Stomach (tissue), 9 donors: Measurements from ENCODE around the gene CAMTA2. TPM values are rescaled to one million over a fixed set of nuclear protein-coding genes. Genes with fewer than 3 reads are reported as not detected.
"Not testable (repeated sequence)": the region's sequence is repeated elsewhere in the genome, so short reads cannot be mapped to it uniquely, and the experiment has no call there.

Source experiments
- DNase-seq, 2 donors: peaks; one replicate each; pipeline versions ENCODE4 v3.0.0 to v3.0.0-alpha.2; 2013 to 2019
- H3K27ac ChIP-seq, 5 donors: fragments of 200-600 bp in 4 of 5; sonication (generic) in 4 of 5; one replicate each; pipeline ENCODE4 v1.5.1; 2013 to 2019; ENCODE audit warnings: mild to moderate bottlenecking in 1 of 5, moderate library complexity in 1 of 5
- H3K27me3 ChIP-seq, 3 donors: fragments of 200-600 bp; sonication (generic); one replicate each; pipeline ENCODE4 v1.5.1; 2017 to 2019; ENCODE audit warnings: mixed run types in 1 of 3
- H3K36me3 ChIP-seq, 4 donors: fragments of 200-600 bp; sonication (generic); 1 replicate in 3 of 4; 2 replicates in 1 of 4; pipeline ENCODE4 v1.5.1; 2016 to 2019
- H3K4me1 ChIP-seq, 4 donors: fragments of 200-600 bp; sonication (generic); one replicate each; pipeline ENCODE4 v1.5.1; 2016 to 2019
- H3K4me3 ChIP-seq, 4 donors: fragments of 200-600 bp; sonication (generic) in 3 of 4; one replicate each; pipeline ENCODE4 v1.5.1; 2016 to 2019; ENCODE audit warnings: mild to moderate bottlenecking in 1 of 4
- H3K9me3 ChIP-seq, 4 donors: fragments of 200-600 bp; sonication (generic); one replicate each; pipeline ENCODE4 v1.5.1; 2016 to 2019
- EP300 ChIP-seq: sonication (generic); formaldehyde crosslinking; IDR thresholded peaks from one replicate; pipeline ENCODE4 v1.6.1; 2017; ENCODE audit warnings: antibody characterized with exemption
- POLR2A ChIP-seq, 4 donors: fragments of 450-650 bp; IDR thresholded peaks; one replicate each; pipeline ENCODE4 v1.6.1; 2016; ENCODE audit warnings: antibody characterized with exemption in 4 of 4, control low read depth in 2 of 4, mild to moderate bottlenecking in 1 of 4, moderate library complexity in 1 of 4
- POLR2AphosphoS5 ChIP-seq, 3 donors: sonication (generic); formaldehyde crosslinking; IDR thresholded peaks; one replicate each; pipeline ENCODE4 v1.6.1; 2016; ENCODE audit warnings: antibody characterized with exemption in 3 of 3
- WGBS, 5 donors: extraction: QIAGEN DNeasy Blood & Tissue Kit in 3 of 5; methylation state at CpG; one replicate each; pipeline versions ENCODE4 v1.1.5 to v1.1.7; 2013 to 2018; 5-methylcytosine and 5-hydroxymethylcytosine counted together
- intact Hi-C: fragments of 100-400 bp; cut with DNase I; formaldehyde crosslinking; loops from one replicate; pipeline ENCODE4 v1.15.1; 2023; ENCODE audit warnings: low total_unique reads
- polyA plus RNA-seq, 3 donors: library from polyadenylated mRNA; stranded (reverse); fragments of 200-250 nt; gene quantifications; one replicate each; pipeline ENCODE4 v1.2.3, GENCODE V29; 2013
- total RNA-seq, 5 donors: library from RNA; depleted of rRNA; stranded (reverse); fragments of >200 nt; gene quantifications; one replicate each; pipeline versions ENCODE4 v1.1.0 to v1.2.3, GENCODE V29; 2014 to 2016
- TF ChIP-seq, protein P1 (sequence below), 7 experiments: fragments of 450-650 bp in 4 of 7; fragments of 200-600 bp in 3 of 7; sonication (generic) in 3 of 7; IDR thresholded peaks; one replicate each; pipeline ENCODE4 v1.5.1; 2016 to 2019; ENCODE audit warnings: antibody characterized with exemption in 7 of 7, control low read depth in 2 of 7, mild to moderate bottlenecking in 1 of 7
- donor health status: healthy with polysubstance abuse.
- donor health status: Bipolar disorder and iron deficiency.
- donor health status: healthy.

CAMTA2 gene
- total and polyA plus RNA-seq, 8 donors: 8.1 to 202 (median 54.6) TPM

DNA sequence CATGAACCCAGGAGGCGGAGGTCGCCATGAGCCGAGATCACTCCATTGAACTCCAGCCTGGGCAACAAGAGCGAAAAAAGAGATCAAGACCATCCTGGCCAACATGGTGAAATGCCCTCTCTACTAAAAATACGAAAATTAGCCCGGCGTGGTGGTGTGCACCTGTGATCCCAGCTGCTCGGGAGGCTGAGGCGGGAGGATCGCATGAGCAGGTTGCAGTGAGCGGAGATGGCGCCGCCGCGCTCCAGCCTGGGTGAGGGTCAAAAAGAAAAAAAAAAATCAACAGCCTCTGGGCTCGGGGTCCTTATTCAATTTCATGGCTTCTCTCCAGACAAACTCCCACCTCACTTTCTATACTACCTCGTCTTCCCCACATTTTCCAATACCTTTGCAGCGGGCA is 58.6 kb downstream of the CAMTA2 start:
- TF ChIP-seq EP300: no peak
- TF ChIP-seq POLR2AphosphoS5 (IDR thresholded peaks at IDR 0.05): no peak
- no peak for TF ChIP-seq POLR2A (IDR thresholded peaks at IDR 0.05)
- TF ChIP-seq, protein P1, sequence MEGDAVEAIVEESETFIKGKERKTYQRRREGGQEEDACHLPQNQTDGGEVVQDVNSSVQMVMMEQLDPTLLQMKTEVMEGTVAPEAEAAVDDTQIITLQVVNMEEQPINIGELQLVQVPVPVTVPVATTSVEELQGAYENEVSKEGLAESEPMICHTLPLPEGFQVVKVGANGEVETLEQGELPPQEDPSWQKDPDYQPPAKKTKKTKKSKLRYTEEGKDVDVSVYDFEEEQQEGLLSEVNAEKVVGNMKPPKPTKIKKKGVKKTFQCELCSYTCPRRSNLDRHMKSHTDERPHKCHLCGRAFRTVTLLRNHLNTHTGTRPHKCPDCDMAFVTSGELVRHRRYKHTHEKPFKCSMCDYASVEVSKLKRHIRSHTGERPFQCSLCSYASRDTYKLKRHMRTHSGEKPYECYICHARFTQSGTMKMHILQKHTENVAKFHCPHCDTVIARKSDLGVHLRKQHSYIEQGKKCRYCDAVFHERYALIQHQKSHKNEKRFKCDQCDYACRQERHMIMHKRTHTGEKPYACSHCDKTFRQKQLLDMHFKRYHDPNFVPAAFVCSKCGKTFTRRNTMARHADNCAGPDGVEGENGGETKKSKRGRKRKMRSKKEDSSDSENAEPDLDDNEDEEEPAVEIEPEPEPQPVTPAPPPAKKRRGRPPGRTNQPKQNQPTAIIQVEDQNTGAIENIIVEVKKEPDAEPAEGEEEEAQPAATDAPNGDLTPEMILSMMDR (IDR thresholded peaks at IDR 0.05): no peak
- H3K9me3 ChIP-seq: no peaks in the 10 kb centered on the region
- H3K36me3 ChIP-seq: peaks cover 0 to 8% (median 0%) of the 10 kb centered on the region in 4 donors
- DNase-seq: no peak
- H3K4me1 ChIP-seq: peaks cover under 1 to 6% (median 3%) of the 10 kb centered on the region in 4 donors
- no peak overlapping the region for H3K4me3 ChIP-seq
- H3K27me3 ChIP-seq: no peaks in the 10 kb centered on the region
- intact Hi-C loops: no loop called here
- WGBS, 5 donors: 96 to 98% (median 96%) methylated on average over 18 of the region's 18 CpGs
- H3K27ac ChIP-seq: no peak overlapping the region

DNA sequence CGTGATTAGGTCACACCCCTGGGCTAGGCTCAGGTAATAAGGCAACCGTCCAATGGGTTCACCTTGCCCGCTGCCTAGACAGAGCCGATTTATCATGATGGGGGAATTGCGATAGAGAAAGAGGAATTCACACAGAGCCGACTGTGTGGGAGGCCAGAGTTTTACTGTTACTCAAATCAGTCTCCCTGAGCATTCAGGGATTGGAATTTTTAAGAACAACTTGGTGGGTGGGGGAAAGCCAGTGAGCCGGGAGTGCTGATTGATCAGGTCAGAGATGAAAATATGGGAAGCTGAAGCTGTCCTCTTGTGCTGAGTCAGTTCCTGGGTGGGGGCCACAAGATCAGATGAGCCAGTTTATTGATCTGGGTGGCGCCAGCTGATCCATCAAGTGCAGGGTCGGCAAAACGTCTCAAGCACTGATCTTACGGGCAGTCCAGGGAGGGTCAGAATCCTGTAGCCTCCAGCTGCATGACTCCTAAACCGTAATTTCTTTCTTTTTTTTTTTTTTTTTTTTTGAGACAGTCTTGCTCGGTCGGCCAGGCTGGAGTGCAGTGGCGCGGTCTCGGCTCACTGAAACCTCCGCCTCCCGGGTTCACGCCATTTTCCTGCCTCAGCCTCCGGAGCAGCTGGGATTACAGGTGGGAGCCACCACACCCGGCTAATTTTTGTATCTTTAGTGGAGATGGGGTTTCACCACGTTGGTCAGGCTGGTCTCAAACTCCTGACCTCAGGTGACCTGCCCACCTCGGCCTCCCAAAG is 60.7 kb downstream of the CAMTA2 start:
- H3K27ac ChIP-seq, DNase-seq, H3K36me3 ChIP-seq, H3K27me3 ChIP-seq, H3K9me3 ChIP-seq, intact Hi-C loops, H3K4me1 ChIP-seq, H3K4me3 ChIP-seq: not testable (repeated sequence)
- 81 to 87% (median 84%) methylated on average over 23 to 24 of the region's 24 CpGs for WGBS, 5 donors

DNA sequence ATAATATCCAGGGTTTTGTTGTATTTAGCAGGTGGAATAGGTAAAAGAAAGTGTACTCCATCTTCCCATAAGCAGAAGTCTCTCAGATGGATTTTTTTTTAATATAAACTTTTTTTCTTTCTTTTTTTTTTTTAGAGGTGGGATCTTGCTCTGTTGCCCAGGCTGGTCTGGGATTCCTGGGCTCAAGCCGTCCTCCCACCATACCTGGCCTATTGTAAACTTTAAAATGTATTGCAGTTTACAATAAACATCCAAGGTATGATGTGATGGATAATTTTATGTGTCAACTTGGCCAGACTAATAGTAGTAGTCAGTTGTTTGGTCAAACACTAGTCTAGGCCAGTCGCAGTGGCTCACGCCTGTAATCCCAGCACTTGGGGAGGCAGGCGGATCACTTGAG is 66.2 kb downstream of the CAMTA2 start:
- H3K4me1 ChIP-seq: no peaks in the 10 kb centered on the region
- no peaks in the 10 kb centered on the region for H3K9me3 ChIP-seq
- DNase-seq: no peak
- H3K4me3 ChIP-seq: no peak overlapping the region
- no peak overlapping the region for H3K27ac ChIP-seq
- TF ChIP-seq EP300 (no peak), POLR2AphosphoS5 (IDR thresholded peaks at IDR 0.05) (no peak), POLR2A (IDR thresholded peaks at IDR 0.05) (no peak)
- TF ChIP-seq, protein P1 (IDR thresholded peaks at IDR 0.05): no peak
- no peaks in the 10 kb centered on the region for H3K27me3 ChIP-seq
- WGBS, 5 donors: 87 to 92% (median 91%) methylated on average over 4 of the region's 4 CpGs
- H3K36me3 ChIP-seq: no peaks in the 10 kb centered on the region
- intact Hi-C loops: no loop called here

DNA sequence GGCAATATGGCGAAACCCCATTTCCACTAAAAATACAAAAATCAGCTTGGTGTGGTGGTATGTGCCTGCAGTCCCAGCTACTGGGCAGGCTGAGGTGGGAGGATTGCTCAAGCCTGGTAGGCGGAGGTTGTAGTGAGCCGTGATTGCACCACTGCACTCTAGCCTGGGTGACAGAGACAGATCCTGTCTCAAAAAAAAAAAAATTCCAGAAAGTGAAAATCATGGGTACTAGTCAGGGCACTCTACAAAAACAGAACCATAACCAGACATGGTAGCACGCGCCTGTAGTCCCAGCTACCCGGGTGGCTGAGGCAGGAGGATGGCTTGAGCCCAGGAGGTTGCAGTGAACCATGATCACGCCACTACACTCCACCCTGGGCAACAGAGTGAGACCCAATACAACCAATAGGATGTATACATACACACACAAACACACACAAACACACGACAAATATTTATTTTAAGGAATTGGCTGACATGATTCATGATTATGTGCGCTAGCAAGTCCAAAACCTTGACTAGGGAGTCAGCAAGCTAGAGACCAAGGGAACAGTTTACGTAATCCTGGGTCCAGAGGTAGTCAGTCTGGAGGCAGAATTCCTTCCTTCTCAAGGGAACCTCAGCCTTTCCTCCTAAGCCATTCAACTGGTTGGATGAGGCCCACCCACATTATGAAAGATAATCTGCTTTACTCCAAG is 67.0 kb downstream of the CAMTA2 start:
- Histone ChIP-seq H3K27me3 (no peaks in the 10 kb centered on the region), H3K9me3 (no peaks in the 10 kb centered on the region), H3K36me3 (no peaks in the 10 kb centered on the region), H3K4me1 (no peaks in the 10 kb centered on the region), H3K4me3 (no peak overlapping the region), H3K27ac (no peak overlapping the region)
- TF ChIP-seq POLR2A (IDR thresholded peaks at IDR 0.05) (no peak), POLR2AphosphoS5 (IDR thresholded peaks at IDR 0.05) (no peak), EP300 (no peak)
- TF ChIP-seq, protein P1 (IDR thresholded peaks at IDR 0.05): no peak
- intact Hi-C loops: no loop called here
- DNase-seq: no peak
- 78 to 83% (median 81%) methylated on average over 10 of the region's 10 CpGs for WGBS, 5 donors
